ENCODE measurements around the gene SCTR.

The SCTR gene

DNA sequence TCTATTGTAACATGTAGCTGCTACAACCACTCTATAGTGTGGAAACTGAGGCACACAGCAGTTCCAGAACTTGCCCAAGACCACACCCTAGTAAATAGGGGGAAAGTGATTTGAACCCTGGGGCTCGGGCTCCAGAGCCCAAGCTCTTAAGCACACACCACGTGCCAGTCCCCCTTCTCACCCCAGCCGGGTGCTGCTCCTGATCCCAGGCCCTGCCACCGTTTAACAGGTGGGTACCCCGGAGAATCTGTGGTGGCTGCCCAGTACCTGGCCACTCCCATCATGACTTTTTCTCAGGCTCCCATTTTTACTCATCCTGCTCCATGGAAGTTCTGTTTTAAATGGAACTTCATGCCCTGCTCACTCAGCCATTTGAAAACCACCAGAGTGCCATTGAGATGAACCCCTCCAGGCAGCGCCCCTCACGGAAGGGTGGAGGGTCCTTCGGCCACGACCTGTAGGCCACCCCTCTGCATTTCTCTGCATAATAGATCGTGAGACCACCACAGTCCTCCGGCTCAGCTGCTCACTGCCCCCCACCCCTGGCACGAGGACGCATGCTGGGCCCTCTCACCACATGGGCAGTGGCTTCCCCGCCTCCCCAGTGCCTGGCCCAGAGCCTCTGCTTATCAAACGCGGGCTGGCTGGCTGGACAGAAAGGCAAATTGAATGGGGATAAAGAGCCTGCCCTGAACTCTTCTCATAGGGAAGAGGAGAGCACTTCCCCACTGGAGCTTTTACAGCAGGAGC, 50.5 kb downstream of the SCTR start:
- DNase-seq: no peak

DNA sequence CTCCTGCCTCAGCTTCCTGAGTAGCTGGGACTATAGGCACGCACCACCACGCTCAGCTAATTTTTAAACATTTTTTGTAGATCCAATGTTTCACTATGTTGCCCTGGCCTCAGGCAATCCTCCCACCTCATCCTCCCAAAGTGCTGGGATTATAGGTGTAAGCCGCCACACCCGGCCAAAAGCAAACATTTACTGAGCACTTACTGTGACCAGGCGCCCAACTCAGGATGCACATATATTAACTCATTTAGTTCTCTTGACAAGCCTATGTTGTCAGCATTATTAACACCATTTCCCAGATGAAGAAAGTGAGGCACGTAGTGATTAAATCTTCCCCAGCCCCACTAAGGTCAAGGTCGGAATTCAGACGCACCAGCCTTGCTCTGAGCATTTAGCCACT, 51.5 kb downstream of the SCTR start:
- no peak for DNase-seq

DNA sequence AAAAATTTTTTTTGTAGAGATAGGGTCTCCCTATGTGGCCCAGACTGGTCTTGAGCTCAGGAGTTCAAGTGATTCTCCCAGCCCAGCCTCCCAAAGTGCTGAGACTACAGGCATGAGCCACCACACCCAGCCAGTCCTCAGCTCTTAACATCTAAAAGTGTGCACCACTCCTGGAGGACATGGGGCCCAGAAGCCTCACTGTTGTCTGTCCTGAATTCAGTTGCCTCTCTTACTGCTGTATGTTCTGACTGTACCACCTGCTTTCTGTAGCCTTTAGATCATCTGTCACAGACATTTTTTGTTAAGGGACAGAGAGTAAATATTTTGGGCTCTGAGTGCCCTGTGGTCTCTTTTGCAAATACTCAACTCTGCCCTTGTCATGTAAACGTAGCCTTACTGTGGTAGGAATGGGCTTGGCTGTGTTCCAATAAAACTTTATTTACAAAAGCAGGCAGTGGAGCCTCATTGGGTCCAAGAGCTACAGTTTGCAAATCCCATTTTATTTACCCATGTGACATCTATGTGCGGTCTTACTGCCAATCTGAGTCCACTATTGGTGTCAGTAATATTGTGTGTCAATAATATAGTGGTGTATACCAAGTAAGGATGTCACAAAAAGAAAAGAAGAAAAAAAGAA, 54.5 kb downstream of the SCTR start:
- no peak for DNase-seq

DNA sequence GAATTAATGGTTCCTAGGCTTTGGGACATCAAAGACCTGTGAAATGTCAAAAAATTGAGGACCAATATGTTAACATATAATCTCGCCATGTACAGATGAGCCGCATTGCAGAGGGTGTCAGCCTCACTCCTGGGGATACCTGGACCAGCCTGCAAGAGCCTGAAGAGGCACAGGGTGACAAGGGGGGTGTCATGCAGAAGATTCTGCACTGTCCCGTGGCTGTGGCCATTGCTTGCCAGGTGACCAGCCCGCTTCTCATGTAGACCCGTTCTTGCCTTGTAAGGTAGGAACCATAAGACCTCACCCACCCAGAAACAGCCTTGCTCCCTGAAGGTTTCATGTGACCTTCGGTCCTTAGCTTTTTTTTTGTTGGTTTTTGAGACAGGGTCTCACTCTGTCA, 55.2 kb downstream of the SCTR start:
- DNase-seq: no peak

DNA sequence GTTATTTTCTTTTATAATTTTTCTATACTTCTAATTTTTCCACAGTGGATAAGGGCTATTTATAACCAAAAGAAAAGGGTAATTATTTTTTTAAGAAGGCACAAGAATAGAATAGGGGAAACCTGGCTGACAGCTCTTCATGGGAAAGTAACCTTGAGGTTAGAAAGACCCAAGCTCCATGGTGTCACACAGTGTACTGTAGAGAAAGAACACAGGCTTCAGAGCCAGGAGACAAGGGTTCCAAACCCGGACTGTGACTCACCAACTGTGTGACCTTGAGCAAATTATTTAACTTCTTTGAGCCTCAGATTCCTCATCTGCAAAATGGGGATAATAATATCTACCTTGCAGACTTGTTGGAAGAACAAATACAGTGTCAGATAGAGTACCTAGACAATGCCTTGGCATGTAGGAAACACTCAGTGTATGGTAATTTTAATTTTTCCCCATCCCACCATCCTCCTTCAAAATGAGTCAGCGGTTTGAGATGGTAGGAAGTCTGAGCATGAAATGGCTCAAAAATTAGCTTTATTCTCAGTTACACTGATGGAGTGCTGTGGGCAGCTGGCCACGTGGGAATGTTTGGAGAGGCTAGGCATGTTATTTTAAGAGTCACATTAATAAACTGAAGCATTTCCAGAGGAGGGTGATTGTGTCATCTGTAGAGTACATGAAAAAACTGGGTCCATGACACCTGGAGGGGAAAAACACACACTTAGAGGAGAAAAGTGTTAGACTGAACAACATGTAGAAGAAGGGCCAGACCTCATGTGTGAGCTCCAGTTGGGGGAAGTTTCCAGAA, 55.9 kb downstream of the SCTR start:
- DNase-seq: no peak

DNA sequence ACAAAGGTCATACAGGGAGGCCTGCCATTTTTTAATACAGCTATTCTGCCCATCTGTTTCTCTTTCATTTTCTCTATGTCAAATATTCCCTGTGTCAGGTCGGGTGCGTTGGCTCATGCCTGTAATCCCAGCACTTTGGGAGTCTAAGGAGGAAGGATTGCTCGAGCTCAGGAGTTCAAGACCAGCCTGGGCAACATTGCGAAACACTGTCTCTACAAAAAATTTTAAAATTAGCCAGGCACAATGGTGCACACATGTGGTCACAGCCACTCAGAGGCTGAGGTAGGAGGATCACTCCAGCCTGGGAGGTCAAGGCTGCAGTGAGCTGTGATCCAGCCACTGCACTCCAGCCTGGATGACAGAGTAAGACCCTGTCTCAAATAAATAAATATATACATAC, 57.9 kb downstream of the SCTR start:
- no peak for DNase-seq

DNA sequence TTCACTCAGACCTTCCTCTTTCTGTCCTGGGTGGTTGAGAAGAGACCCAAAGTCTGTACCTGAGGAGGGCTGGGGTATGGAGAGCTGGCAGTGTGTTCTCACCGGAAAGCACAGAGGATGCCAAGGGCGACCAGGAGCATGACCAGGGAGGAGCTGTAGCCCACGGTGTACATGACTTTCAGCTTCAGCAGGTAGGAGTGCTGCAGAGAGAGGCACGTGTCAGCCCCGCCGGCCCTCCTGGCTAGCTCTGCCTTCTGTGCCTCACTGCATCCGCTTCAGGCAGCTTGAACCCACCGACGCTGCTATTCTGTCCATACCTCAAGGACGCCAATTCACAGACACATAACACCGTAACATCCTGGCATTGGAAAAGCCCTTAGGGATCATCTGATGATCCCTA, 58.6 kb downstream of the SCTR start:
- DNase-seq: no peak

DNA sequence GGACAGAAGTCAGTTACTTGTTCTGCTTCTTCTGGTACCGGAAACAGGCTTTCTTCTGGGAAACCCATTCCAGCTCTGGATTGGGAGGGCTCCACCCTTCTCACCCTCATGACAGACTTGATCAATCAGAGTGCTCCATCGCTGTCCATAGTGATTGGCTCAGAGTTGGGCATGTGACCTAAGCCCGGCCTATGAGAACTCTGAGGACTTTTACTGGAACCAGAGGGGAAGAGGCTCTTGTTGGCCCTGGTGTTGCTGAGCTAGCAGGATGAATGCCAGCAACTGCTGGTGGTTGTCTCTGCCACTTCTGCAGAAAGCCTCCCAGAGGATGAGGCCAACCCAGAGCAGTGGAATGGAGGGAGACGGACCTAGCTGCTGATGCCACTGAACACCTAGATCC, 59.3 kb downstream of the SCTR start:
- DNase-seq: no peak

DNA sequence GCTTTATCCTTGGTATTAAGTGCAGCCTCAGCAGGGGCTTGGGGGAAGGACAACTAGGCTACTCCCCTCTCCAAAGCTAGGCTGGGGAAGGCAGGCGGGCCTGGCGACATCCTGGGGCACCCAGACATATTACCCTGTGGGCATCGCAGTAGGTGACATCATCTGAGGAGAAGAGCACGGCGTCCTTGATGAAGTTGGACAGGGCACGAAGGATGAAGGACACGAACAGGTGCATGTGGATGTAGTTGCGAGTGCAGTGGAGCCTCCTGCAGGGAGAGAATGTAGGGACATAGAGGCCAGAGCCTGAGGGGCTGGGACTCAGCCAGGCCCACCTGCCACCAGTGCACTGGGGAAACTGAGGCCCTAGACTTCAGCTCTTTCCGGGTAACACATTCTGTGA, 60.3 kb downstream of the SCTR start:
- DNase-seq: no peak

DNA sequence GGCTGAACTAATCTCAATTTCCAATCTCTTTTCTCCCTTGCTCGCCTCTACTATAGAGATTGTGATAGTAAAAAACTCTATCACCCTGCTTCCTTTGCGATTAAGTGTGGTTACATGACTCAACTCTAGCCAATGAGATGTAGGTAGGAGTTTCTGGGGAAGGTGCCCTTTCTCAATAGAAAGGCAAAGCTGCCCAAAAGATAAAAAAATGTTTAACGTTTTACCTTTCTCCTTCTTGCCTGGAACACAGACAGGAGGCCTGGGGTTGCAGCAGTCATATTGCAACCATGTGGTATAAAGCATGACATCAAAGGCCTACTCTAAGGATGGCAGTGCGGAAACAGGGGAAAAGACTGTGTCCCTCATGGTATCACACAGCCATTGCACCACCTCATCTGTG, 61.1 kb downstream of the SCTR start:
- no peak for DNase-seq

DNA sequence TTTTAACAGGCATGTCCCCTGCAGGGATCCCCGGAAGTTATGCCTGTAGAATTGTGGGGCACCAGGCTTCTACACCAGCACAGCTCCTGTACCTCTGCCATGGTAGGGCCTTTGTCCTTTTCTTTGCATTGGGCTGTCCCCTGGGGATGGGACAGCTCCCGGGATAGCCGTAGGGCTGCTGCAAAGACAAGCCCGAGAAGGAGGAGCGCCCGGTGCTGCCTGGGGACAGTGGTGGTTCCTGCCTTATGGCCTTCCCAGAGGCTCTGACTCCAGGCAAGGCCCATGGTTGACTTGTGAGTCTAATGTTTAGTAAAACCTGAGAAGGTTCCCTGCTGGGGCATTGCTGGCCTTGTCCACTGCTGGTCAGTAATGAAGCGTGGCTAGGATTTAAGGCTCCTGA, 61.7 kb downstream of the SCTR start:
- no peak for DNase-seq

DNA sequence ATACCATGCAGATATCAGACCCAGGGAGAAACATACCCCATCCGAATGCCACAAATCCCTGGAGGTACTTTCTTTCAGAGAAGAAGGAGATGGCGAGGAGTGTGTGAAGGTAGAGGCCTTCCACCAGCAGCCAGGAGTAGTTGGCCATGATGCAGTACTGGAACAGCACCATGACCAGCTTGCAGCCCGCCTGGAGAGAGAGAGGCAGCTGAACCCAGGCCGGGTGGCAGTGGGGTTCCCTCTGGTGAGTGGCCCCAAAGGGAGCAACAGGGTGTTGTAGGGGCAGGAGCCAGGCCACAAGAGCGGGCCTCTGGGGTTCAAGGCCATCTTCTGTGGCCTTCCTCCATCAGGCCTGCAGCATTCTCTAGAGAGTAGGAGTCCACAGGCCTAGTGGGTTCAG, 62.5 kb downstream of the SCTR start:
- DNase-seq: no peak

DNA sequence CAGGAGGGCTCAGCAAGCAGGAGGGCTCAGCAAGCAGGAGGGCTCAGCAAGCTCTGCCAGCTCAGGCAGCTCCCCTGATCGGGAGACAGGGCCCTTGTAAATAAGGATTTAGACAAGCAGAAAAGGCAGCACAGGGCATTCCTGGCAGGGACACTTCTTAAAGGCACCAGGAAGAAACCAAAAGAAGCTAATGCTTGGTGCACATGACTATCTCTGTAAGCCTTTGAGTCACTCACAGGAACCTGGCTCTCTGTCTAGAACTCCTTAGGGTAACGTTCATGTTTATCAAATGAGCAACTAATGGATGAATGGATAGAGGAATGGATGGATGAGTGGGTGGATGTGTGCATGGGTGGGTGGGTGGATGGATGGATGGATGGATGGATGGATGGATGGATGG, 64.2 kb downstream of the SCTR start:
- DNase-seq: no peak

DNA sequence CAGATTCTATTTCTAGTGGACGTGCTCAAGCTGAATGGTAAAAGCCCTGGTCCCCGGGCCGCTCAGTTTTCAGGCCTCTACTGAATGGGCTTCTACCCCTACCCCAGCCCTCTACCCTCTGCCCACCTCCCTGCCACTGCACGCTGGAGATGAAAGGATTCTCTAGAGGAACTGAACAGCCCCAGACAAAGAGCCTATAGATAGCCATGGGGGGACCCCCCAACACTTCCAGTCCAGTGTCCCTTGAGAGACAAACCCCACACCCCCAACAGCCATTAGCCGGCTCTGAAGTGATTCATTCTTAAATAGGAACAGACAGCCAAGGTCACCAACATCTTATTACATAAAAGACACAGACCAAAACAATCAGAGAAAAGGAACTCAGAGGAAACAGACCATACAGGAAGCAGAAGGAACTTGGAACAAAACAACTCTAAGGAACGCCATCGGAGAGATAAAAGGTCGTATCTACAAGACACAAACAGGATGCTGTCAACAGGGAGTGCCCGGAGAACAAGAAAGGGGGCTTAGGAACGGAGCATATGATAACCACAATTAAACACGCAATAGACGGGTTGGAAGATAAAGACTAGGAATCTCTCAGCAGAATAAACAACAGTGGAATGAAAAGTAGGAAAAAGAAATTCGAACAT, 69.1 kb downstream of the SCTR start:
- DNase-seq: no peak

DNA sequence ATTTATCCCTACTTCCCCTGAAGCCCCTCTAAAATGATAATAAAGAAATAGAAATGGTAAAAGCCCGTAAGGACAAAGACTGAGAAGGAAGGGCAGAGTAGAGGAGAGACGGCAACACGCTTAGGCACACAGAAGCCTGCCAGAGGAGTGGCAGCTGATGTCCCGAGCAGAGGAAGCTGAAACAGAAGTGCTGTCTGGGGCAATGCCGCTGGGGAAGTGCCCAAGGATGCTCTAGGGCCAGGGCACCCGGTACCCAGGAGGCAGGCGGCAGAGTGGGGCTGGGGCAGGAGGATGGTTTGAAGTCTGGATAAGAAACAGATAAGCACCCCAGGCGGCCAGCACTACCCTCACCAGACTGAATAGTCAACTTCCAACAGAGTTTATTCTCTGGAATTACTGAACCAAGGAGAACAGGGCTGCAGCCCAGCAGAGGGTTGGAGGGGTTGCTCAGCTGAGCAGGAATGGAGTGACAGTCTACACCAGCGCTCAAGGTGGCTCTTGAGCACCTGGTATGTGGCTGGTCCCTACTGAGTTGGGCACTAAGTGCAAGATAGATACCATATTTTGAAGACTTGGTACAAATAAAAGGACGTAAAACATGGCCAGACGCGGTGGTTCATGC, 70.2 kb downstream of the SCTR start:
- DNase-seq: no peak

DNA sequence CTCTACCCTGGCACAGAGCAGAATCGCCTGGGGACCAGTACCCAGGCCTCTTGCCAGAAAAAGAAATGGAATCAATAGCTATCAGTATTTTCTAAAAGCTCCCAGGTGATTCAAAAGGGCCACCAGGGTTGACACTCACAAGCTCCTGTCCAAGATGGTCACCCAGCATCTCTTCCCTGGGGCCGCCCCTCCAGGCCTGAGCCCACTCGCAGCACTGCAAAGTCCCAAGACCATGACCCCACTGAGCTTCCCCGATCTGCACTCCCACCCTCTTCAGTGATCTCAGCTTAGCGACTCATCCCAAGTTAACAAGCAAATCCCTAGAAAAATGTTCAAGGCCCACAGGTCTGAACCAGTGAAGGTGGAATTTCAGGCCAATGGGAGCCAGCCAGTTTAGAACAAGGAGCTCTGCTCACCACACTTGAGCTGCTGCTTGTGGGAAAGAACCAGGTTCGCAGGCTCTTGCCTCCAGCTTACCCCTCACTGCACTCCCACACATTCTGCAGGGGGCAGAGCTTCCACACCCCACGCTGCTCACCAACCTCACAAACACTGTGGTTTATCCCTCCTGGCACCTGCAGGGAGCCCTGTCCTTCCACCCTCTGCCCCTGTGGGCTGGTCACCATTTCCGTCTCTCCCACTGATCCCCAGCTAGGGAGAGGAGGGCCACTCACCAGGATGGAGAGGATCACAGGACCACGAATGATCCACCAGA, 72.8 kb downstream of the SCTR start:
- DNase-seq: no peak

DNA sequence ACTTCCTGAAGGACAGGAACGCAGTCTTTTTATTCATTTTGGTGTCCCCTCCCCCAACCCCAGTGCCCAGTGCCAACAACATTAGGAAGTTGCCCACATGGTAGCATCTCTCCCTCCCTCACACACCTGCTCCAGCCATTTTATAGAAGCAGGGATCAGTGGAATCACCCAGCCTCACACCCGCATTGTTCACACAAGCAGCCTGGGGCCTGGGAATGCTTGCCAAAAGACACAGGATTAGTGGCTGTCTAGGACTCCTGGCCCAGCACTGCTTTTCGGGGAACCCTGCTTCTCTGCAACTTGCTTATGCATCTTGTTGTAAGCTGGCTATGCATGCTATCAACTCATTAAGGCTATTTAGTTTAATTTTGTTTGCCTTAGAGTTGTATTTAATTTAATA, 74.8 kb downstream of the SCTR start:
- DNase-seq: no peak

DNA sequence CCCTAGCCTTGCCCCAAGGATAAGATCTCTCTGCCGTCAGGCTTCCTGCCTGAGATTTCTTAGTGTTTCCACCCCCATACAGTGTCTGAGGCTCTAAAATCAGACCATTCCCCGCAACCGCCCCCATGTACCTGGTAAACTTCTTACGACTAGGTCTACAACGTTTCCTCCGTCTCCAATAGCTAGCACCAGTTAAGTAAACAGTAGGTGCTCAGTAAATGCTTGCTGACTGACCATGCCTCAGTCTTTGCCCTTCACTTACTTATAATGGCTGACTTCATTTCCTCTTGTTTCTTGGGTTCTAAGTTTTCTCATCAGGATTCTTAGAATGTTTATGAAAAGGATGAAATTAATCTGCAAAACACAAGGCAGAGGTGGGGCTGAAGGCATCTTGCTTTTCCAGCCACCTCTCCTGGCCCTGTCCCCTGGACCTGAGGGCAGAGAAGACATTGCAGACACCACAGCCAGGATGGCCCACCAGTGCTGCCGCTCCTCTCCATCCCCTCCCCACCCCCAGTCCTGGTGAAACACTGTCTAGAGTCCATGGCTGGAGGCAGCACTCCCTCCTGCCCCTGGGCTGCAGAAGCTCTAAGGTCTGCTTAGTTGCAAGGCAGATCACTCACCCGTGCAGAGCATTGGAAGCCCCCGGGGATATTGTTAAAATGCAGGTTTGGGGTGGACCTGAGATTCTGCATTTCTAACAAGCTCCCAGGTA, 75.7 kb downstream of the SCTR start:
- DNase-seq: no peak

DNA sequence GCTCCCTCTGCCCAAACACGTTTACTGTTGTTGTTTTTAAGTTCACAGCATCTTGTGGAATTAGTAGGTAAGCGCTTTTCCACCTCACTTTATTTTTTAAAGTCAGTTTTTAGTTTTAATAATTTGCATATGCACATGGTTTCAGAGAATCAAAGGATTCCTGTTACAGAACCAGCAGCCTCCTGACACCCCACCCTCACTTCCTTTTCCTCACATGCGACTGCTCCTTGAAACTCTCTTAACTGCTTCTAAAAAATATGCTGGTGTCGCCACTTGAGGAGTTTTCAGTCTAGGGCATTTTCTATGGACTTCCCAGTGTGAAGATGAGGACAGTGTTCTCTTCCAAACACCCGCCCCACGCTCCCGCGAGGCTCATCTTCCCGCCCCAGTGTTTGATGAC, 78.2 kb downstream of the SCTR start:
- DNase-seq: no peak

DNA sequence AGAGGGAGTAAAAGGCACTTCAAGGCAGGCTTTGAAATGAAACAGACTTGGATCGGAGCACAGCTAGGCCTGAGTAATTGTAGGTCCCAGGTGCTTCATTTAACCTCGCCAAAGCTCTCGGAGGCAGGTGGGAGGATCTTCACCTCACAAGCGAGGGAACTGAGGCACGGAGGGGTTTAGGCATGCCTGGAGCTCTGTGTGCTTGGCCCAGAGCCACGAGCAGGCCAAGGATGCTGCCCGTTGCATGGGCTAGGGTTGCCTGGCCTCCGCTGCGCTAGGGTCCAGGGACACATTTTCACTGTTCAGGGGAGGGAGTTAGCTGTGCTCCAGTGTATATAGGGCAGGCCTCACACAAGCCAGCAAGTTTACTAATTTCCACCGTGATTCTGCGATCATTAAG, 81.4 kb downstream of the SCTR start:
- no peak for DNase-seq

DNA sequence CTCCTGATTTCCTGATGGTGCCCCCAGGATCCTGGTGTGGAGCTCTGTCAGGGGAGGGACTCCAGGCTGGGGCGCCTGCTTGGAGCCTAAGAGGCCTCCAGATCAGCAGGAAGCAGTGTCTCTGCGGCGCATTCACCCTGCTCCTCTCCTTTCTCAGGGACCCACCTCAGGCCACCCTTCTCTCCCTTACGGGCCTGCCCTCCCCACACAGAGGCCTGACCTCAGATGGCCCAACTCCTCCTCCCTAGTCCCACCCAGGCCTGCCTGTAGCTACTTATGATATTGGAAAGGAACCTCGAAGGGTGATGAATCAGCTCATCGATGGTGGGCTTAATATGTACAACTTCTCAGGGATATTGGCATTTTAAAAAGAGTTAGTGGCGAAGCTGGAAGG, 82.1 kb downstream of the SCTR start:
- DNase-seq: no peak

All from C1 segment of cervical spinal cord (tissue), 14 donors.